GM18502 (cell line): ENCODE results near the gene XRRA1.
A peak's percentile ranks its signal among the peaks of the same experiment; 100 is the strongest.

Experiments
- ATAC-seq: cut with Tn5 transposase; IDR thresholded peaks from one replicate; pipeline ENCODE4 v1.9.1; 2021; ENCODE audit warnings: mild to moderate bottlenecking; ENCODE audit not compliant: unreplicated experiment, poor library complexity

The XRRA1 gene

DNA sequence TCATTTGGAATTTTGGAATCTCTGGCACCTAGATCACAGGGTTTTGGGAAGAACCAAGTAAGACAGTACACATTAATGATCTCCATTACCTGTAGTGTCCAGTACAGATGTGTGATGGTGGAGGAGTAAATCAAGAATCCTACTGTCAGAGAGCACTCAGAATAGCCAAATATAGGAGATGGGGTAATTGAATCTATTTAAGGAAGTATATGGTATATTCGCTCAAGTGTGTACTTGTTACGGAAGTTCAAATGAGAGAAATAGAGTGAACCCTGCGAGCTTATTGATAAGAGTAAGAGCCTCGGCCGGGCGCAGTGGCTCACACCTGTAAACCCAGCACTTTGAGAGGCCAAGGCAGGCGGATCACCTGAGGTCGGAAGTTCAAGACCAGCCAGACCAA is 2.3 kb upstream of the XRRA1 start:
- no peak for ATAC-seq

DNA sequence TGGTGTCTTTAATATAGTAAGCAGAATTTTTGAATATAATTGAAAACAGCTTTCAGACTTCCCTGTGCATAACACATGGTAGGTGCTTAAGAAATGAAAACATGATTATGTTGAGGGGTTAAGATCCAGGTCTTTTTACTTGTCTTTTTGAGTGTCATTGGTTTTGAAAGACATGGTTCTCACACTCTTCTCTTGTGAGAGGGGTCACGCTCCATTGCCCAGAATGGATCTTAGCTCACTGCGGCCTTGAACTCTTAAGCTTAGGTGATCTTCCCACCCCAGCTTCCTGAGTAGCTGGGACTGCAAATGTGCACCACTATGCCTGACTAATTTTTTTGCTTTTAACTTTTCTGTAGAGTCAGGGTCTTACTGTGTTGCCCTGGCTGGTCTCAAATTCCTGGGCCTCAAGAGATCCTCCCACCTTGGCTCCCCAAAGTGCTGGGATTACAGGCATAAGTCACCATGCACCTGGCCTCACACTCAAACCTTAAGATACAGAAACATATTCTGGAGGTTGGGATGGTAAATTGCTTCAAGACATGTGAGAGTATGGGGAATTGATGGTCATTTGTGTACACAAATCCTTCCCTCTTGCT is 1.6 kb upstream of the XRRA1 start:
- no peak for ATAC-seq

DNA sequence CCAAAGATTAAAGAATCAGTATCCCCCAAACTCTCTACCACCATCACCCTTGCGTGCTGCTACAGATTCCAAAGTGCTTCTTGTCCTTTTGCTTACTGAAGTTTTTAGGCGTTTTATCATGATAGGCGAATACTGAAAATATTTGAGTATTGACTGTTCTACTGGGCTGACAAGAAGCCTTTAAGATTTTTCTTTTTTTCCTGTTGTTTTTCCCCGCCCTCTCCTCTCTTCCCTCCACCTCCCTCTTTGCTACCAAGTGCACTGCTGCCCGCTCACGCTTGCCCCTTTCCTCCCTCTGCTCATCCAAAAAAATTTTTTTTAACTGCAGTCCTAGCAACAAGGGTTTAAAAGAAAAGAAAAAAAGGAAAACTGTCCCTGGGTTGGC is 854 bp upstream of the XRRA1 start:
- no peak for ATAC-seq

DNA sequence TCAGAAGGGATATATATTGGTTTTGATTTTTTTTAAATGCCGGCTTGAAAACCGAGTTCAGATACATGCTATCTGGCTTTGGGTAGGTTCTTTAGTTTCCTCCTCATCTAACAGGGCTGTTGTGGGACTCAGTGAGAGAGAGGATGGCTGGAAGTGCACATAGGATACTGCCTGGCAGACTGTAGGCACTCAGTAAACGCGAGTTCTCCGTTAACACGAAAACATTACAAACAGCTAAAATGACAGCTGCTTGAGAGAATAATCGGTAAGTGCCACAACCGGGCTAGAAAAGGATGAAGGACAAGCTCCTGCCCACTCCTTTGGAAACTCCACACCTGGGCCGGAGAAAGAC is 369 bp downstream of the XRRA1 start:
- ATAC-seq, result peak; percentile 10

DNA sequence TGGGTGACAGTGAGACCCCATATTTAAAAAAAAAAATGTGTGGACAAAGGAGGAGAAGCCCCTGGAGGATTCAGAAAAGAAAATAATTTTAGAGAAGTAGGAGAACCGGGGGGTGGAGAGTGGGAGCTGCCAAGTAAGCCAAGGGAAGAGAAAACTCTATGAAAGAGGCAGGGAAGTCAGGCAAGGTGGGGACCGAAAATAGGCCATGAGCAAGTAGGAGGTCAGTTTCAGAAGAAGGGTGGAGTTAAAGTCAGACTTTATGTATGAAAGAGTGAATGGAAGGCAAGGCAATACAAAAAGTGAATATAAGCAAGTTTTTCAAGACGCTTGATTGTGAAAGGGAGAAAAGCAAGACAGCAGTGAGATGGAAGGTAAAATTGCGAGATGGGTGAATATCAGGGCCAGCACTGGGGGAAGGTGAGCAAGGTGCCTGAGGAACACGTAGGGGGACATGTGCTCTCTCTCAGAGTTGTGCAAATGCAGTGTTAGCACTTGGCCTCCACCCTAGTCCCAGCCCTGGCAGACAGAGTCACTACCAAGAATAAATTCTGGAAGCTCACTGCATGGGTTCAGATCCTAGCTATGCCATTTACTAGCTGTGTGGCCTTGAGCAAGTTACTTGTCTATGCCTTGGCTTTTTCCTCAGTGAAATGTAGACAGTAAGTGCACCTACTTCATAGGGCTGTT is 6.7 kb downstream of the XRRA1 start:
- ATAC-seq, result no peak

DNA sequence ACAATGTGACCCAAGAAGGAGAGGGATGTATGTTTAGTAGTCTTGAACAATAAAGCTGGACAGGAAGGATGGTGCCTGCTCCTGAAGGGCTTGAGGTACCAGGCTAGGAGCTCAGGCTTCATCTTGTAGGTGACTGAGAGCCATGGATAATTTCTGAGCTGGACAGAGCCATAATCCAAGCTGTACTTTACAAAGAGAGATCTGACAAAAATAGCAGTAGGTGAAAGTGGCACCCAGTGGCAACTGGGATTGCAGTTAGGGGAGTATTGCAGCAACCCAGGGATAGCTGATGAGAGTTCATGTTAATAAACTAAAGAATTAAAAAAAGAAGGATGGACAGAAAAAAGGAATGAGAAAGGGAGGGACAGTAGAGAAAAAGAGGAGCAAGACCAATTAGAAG is 7.4 kb downstream of the XRRA1 start:
- no peak for ATAC-seq

DNA sequence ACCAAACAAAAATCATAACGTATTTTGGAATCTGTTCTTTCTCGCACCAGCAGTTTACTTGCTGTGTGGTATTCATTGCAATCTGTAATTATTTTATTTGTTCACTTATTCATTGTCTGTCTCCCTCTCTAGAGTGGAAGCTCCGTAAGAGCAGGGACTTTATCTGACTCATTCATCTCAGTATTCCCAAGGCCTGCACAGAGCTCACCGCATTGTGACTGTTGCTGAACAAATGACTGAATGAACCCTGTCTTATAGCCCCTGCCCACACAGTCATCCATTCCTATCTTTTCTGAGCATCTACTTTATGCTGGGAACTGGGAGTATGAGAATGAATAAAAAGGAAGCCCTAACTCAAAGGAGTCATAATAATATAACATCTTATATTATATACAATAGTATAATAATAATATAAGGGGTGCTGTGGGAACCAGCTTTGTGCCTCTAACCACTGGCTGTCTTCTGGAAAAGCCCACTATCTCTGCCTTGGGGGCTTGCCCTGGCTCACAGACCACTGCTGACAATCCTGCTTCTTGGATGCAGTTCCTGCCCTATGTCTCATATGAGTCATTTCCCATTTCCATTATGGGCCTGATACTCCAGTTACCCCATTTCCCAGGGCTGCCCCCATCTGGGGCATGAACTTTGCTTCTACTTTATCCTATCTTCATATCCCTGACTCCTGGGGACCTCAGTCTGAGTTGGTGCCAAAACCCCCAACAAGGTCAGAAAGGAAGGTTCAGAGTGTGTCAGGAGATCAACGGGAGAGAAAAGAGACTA is 11.0 kb downstream of the XRRA1 start:
- ATAC-seq, result no peak

DNA sequence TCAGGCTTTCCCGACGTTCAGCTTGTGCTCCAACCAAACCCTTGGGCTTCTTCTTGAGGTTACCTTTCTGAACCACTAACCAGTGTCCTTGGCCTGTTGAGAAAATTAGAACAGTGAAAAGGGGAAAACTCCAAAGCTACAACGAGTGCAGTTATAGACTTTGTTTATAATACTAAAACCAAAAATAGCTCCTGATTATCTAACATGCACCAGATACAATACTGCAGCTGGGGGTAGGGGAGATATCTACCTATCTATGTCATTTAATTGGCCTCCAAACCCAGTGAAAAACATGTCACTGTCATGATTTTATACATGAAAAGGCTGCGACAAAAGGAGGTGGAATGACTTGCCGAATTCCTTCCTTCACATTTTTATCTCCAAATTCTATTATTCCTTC is 11.9 kb downstream of the XRRA1 start:
- no peak for ATAC-seq

DNA sequence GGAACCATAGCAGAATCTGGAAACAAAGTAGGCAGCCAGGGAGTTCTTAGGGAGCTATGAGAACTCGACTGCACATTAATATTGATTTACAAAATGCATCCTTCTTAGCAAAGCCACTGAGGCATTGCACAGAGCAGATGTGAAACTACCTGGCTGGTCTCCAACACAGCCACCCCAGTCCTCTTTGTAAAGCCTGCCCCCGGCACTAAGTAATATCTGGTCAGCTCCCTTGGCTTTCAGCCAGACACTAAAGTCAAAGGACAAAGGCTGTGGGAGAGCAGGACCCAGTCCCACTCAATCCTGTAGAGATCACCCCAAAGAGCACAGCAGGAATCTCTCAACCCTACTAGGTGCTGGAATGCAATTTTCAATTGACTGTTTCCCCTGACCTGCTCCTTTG is 12.8 kb downstream of the XRRA1 start:
- no peak for ATAC-seq

DNA sequence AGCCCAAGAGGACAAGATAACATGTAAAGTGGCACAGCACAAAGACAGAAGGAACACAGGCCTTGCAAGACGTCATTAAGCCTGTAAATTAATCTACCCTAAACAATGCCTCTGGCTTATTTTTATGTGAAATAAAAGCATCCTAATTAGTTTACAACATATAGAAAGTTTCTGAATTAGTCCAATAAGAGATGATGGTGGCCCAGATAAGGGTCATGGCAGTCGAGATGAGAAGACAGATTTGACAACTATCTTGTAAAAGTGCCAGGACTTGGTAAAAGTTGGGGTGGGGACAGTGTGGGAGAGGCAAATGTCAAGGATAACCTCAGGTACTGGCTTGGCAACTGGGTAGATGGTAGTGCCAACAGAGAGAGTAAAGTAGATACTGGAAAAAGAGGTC is 13.6 kb downstream of the XRRA1 start:
- no peak for ATAC-seq

DNA sequence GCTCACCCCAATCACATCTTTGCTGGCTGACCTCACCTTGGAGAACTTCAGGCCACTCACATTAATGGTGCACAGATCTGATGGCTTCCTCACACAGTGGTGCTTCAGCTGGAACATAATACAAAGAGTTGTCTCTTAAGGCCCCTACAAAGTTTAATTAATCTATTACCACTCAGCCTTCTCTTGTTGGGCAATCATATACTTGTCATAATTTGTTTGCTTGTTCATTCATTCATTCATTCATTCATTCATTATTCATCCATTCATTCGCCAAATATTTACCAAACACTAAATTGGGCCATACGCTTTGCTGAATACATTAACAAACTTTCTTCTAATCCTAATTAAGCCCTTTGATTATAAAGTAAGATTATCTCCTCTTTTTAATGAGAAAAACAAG is 15.1 kb downstream of the XRRA1 start:
- ATAC-seq, result no peak

DNA sequence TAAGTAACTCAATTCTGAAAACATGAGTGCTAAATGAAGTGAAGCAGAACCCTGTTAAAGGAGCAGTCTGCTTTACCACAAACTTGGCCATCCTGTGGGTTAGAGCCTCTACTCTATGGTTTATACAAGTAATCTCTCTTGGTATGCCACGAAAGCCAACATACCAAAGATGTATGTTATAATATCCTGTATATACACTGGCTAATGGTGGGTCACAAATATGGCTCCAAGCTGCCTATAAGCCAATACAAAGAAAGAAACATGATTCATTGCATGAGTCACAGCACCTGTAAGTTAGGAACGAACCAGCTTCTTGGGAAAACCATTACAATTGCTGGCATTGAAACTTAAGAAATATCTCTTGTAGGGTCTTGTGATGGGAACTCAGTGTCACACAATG is 16.1 kb downstream of the XRRA1 start:
- ATAC-seq, result no peak

DNA sequence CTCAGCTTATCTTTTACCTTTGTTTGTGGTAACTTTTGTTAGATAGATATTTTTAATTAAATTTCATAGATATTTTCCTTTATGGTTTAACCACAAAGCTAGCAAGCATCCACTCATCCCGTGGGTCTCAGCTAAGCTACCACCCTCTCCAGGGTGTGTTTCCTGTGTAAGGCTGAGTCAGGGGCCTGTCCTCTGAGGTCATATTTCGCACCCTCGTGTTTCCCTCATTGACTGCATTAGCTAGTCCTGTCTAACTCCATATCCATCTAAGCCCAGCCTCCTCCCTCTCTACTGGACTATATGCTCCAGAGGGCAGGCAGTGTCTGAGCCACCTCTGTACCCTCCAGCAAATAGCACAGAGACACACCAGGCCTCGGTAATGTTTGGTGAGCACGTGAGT is 16.7 kb downstream of the XRRA1 start:
- no peak for ATAC-seq

DNA sequence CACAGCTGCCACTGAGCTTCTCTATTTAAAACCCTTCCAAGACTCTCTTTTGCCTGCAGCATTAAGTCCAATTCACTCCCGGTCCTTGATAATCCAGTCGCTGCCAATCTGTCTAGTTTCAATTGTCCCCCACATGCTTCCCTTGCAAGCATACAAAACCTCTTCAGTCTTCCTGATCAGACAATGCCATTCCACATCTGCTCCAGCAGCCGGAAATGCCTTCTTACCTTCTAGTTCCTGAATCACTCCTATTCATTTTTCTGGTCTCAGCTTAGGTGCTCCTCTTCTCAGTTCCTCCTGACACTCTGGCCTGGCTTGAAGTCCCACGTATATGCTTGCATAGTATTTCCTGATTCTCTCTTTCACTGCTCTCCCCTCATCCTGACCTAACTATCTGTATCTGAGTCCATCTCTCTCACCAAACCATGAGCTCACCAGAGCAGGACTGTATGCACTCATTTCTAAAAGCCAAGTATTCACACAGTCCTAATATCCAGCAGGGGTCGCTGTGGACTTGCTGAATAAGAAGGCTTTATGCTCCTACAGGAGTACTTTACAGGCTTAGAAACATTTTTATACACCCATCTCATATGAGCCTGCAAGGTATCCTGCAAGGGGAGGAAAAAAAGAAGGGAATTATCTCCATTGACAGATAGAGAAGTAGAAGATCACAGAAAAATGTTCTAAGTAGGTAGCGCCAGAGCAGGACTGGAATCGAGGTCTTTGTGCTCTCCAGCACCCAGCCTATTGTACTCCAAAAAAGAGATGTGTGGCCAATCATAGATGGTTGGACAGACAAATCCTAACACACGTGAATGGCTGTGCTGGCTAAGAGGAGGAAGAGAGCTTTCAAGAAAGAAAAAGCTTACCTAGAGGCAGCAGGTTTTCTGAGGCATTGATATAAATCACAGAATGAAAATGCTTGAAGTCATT is 19.2 kb downstream of the XRRA1 start:
- ATAC-seq, result peak; percentile 76

DNA sequence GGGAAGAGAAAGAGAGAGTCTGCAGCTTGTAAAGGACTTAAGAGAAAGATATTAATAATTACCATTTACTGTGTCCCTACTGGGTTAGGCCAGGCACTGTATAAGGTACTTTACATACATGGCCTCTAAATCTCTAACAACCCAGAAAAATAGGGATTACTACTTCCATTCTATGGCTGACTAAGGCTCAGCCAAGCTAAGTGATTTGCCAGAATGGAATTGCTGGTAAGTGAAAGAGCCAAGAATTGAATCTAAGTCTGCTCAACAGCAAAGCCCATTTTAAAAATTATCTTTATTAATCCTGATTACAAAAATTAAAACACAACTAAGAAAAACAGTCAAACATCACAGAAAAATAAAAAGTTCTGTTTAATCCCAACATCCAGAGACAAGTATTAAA is 21.4 kb downstream of the XRRA1 start:
- ATAC-seq, result no peak

DNA sequence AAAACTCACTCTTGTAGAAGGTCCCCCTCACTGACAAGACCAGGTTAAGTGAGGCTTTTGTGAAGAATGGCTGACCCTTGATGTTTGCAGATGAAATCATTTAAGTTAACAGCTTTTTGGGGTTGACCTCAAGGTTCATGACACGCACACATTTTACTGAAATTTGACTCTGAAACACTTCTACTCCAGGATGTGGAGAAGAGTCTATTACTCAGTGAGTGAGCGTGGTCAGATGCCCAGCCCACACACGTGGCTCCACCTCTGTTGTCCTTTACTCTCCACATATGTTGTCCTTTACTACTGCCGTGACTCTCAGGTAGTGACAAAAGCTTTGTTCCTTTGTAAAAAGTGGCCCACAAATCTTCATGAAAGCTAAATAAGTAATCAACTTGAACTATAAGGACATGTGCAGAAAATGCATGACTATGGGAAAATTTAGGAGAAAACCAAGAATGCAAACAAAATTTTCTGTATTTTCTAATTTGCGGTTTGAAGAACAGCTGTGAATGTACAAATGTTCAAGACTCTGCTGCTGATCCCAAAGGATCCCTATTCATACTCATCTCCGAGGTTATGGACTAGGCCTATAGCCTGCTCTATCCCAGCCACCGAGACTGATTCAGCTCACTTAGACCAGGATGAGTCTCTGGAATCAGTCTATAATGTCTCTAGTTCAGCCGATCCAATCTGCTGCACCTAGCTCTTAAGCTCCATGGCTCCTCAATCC is 22.4 kb downstream of the XRRA1 start:
- ATAC-seq, result no peak

DNA sequence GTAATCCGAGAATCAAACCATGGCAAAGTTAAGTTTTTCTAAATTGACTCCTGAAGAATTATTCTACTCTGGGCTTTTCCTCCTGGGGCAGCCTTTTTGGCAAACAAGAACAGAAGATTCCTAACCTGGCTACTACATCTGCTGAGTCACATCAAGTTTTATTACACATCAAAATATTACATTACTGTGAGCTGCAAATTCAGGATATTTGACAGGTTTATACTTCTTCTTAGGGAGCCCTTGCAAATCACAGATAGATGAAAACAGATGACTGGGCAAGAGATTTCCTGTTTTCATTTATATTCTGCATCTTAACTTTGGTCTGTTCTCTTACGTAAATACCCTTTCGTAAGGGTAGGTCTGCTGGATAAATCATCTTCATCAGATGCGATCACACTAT is 23.6 kb downstream of the XRRA1 start:
- no peak for ATAC-seq

DNA sequence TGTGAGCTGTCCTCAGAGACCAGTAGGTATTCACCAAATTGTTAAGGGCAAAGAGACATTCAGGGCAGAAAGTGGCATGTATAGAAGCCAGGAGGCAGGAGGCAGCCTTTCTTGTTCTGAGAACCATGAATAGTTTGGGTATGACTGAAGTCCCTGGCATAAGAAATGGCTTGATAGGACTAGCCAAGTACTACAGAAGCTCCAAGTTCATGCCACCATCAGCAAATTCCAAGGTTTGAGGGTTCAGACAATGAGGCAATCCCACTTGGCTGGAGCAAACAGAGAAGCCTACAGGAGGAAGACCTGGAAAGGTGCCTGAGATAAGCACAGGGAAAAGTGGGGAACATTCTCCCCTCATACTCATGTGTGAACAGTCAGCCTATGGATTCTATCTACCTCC is 25.8 kb downstream of the XRRA1 start:
- no peak for ATAC-seq

DNA sequence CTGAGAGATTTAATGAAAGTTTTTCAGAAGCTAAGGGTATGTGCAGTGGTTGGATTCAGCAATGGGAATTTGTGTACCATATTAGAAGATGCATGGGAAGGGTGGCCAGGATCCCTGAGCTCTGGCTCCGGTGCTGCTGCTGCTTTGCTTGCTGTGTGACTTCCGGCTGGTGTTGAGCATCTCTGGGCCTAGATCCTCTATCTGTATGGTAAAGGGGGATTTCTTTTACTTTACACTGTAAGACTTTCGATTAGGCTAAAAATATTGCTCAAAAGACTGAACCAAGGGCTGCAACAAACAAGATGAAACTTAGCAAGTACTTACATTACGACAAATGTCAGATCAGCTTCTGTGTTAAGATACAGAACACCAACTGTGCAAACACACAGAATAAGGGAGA is 39.1 kb downstream of the XRRA1 start:
- peak; percentile 42 for ATAC-seq

DNA sequence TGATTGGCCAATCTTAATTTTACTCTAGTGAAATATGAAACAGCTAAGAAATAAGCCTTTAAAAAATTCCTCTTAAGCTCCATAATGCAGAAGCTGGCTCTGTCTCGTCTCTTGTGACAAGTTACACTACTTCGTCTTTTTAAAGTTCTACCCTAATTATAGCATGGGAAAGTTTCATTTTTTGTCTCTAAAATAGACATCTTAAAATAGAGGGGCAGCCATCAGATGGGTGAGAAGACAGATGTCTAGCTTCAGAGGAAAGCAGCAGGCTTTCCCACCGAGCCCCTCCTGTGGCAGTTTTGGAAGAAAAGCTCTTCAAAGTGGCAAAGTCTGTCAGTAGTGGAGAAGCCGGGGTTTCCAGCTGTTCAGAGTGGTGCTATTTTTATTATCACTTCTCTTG is 39.5 kb downstream of the XRRA1 start:
- peak; percentile 49 for ATAC-seq
